Measurements from ENCODE around the gene MAP2K7. TPM values are rescaled to one million over a fixed set of nuclear protein-coding genes. Genes with fewer than 3 reads are reported as not detected.

The MAP2K7 gene
- total RNA-seq, 1 donor from 2014 or later = 15.0 TPM

GRCh38 chr19:7912697-7913564 is 9.3 kb downstream of the MAP2K7 start:
- H3K27me3 ChIP-seq (ENCODE audit: control insufficient read depth, insufficient read depth, low read length) = peaks cover 28% of the 10 kb centered on the region
- DNase-seq (ENCODE audit: low read depth) = no peak
- no peaks in the 10 kb centered on the region for H3K36me3 ChIP-seq (ENCODE audit: control insufficient read depth, insufficient read depth, low read length)
- no peak for TF ChIP-seq CTCF (IDR thresholded peaks at IDR 0.05; ENCODE audit: insufficient read depth, low read length, poor library complexity, severe bottlenecking)
- H3K4me3 ChIP-seq (ENCODE audit: low read depth, low read length) = no peak overlapping the region

- TF ChIP-seq CTCF (IDR thresholded peaks at IDR 0.05; ENCODE audit: insufficient read depth, low read length, poor library complexity, severe bottlenecking) = no peak
- no peak for DNase-seq (ENCODE audit: low read depth)
- peaks cover 31% of the 10 kb centered on the region for H3K27me3 ChIP-seq (ENCODE audit: control insufficient read depth, insufficient read depth, low read length)
- H3K4me3 ChIP-seq (ENCODE audit: low read depth, low read length) = no peak overlapping the region
- no peaks in the 10 kb centered on the region for H3K36me3 ChIP-seq (ENCODE audit: control insufficient read depth, insufficient read depth, low read length)
These were observed 10.0 kb downstream of the MAP2K7 start for GRCh38 chr19:7913652-7914051.

GRCh38 chr19:7914099-7914498 is 10.4 kb downstream of the MAP2K7 start:
- TF ChIP-seq CTCF (IDR thresholded peaks at IDR 0.05; ENCODE audit: insufficient read depth, low read length, poor library complexity, severe bottlenecking) = no peak
- DNase-seq (ENCODE audit: low read depth) = no peak
- Histone ChIP-seq H3K4me3 (ENCODE audit: low read depth, low read length) (no peak overlapping the region), H3K27me3 (ENCODE audit: control insufficient read depth, insufficient read depth, low read length) (peaks cover 32% of the 10 kb centered on the region), H3K36me3 (ENCODE audit: control insufficient read depth, insufficient read depth, low read length) (no peaks in the 10 kb centered on the region)

- DNase-seq (ENCODE audit: low read depth) = no peak
- no peak within 1 kb of the TSS for H3K4me3 ChIP-seq (ENCODE audit: low read depth, low read length)
- H3K27me3 ChIP-seq (ENCODE audit: control insufficient read depth, insufficient read depth, low read length) = peaks cover 32% of the 10 kb centered on the region
- H3K36me3 ChIP-seq (ENCODE audit: control insufficient read depth, insufficient read depth, low read length) = no peaks in the 10 kb centered on the region
- TF ChIP-seq CTCF (IDR thresholded peaks at IDR 0.05; ENCODE audit: insufficient read depth, low read length, poor library complexity, severe bottlenecking) = no peak
These were observed 10.9 kb downstream of the MAP2K7 start, which contains the start of gene TGFBR3L for GRCh38 chr19:7914598-7915045. TGFBR3L (plus strand) TSS chr19:7914830.

- Histone ChIP-seq H3K27me3 (ENCODE audit: control insufficient read depth, insufficient read depth, low read length) (peaks cover 32% of the 10 kb centered on the region), H3K4me3 (ENCODE audit: low read depth, low read length) (no peak overlapping the region), H3K36me3 (ENCODE audit: control insufficient read depth, insufficient read depth, low read length) (no peaks in the 10 kb centered on the region)
- no peak for DNase-seq (ENCODE audit: low read depth)
- TF ChIP-seq CTCF (IDR thresholded peaks at IDR 0.05; ENCODE audit: insufficient read depth, low read length, poor library complexity, severe bottlenecking) = no peak
These were observed 11.8 kb downstream of the MAP2K7 start for GRCh38 chr19:7915250-7916102.
